GM18951 (cell line): Measurements from ENCODE around the gene DIPK1B.

ENCODE experiments used
- POLR2A ChIP-seq: IDR thresholded peaks from 4 replicates; pipeline ENCODE4 v1.6.1; 2011; ENCODE audit warnings: mild to moderate bottlenecking; ENCODE audit not compliant: insufficient read length, insufficient read depth; ENCODE audit errors: extremely low read depth
- in situ Hi-C: fragments of 300-500 bp; cut with MboI; formaldehyde crosslinking; loops from one replicate; pipeline ENCODE4 v1.12.0; 2022; ENCODE audit warnings: low sequenced_read_pairs, mixed read lengths, inconsistent platforms; ENCODE audit not compliant: unreplicated experiment

DIPK1B gene

GRCh38 chr9:136669791-136670464 lies 42.4 kb upstream of the DIPK1B start:
- in situ Hi-C loops: no loop called here
- TF ChIP-seq POLR2A: no peak

- no peak for TF ChIP-seq POLR2A
- in situ Hi-C loops: no loop called here
These were observed 41.7 kb upstream of the DIPK1B start for GRCh38 chr9:136670576-136671253.

- TF ChIP-seq POLR2A: no peak
- in situ Hi-C loops: no loop called here
These were observed 41.1 kb upstream of the DIPK1B start for GRCh38 chr9:136671254-136671614.

- in situ Hi-C loops: no loop called here
These were observed 40.5 kb upstream of the DIPK1B start for GRCh38 chr9:136671646-136672430.

GRCh38 chr9:136672431-136673087 lies 39.8 kb upstream of the DIPK1B start:
- in situ Hi-C loops: no loop called here
- TF ChIP-seq POLR2A: no peak

More at GRCh38 chr9:136671646-136672430, 40.5 kb upstream of the DIPK1B start:
- no peak for TF ChIP-seq POLR2A

- in situ Hi-C loops: no loop called here
- TF ChIP-seq POLR2A: no peak
These were observed 39.0 kb upstream of the DIPK1B start for GRCh38 chr9:136673088-136673974.

GRCh38 chr9:136673975-136674785 lies 38.2 kb upstream of the DIPK1B start:
- no peak for TF ChIP-seq POLR2A
- in situ Hi-C loops: no loop called here

GRCh38 chr9:136674786-136675349 lies 37.5 kb upstream of the DIPK1B start:
- in situ Hi-C loops: no loop called here
- no peak for TF ChIP-seq POLR2A

- in situ Hi-C loops: no loop called here
- TF ChIP-seq POLR2A: no peak
These were observed 36.7 kb upstream of the DIPK1B start for GRCh38 chr9:136675477-136676296.

GRCh38 chr9:136676297-136676794 lies 36.0 kb upstream of the DIPK1B start:
- no peak for TF ChIP-seq POLR2A
- in situ Hi-C loops: no loop called here
